ENCODE data around the gene KCNH4. TPM values are rescaled to one million over a fixed set of nuclear protein-coding genes. Genes with fewer than 3 reads are reported as not detected.

KCNH4 gene
- total RNA-seq, 1 donor from 2014 or later, result 0.59 TPM

Other genes with a start within 250 kb of the KCNH4 start
- 98.4 and 99.3 TPM in 2 replicates for gene CNP, start 214.3 kb downstream of the KCNH4 start, total RNA-seq
- 103 and 119 TPM in 2 replicates for gene DNAJC7, start 163.7 kb downstream of the KCNH4 start, total RNA-seq
- 29.1 and 29.4 TPM in 2 replicates for gene NKIRAS2, start 161.1 kb downstream of the KCNH4 start, total RNA-seq
- 0.10 TPM in 2 replicates for gene C17orf113, start 130.5 kb downstream of the KCNH4 start, total RNA-seq
- gene ZNF385C, start 82.7 kb downstream of the KCNH4 start, total RNA-seq, result not detected in 2 replicates
- 76.9 and 80.6 TPM in 2 replicates for gene DHX58, start 68.4 kb downstream of the KCNH4 start, total RNA-seq
- 38.1 and 38.9 TPM in 2 replicates for gene KAT2A, start 59.8 kb downstream of the KCNH4 start, total RNA-seq
- not detected in 2 replicates for gene HSPB9, start 58.3 kb downstream of the KCNH4 start, total RNA-seq
- 99.0 and 107 TPM in 2 replicates for gene RAB5C, start 26.2 kb downstream of the KCNH4 start, total RNA-seq
- gene HCRT, start 4.3 kb upstream of the KCNH4 start, total RNA-seq, result 0.39 TPM in 1 of 2 replicates, not detected in the other
- gene GHDC, start 13.4 kb upstream of the KCNH4 start, total RNA-seq, result 16.3 and 17.2 TPM in 2 replicates
- gene STAT5B, start 95.2 kb upstream of the KCNH4 start, total RNA-seq, result 156 TPM in 2 replicates
- 160 and 170 TPM in 2 replicates for gene STAT5A, start 107.4 kb upstream of the KCNH4 start, total RNA-seq
- gene STAT3, start 207.3 kb upstream of the KCNH4 start, total RNA-seq, result 230 and 240 TPM in 2 replicates
- 1.9 TPM in 2 replicates for gene CAVIN1, start 242.1 kb upstream of the KCNH4 start, total RNA-seq

All from T-helper 1 cell treated with Interleukin-12 subunit alpha and Interleukin-12 subunit beta and Interleukin-4 antibody, amounts not matched to agents 30 ng/mL and 1 ng/mL, for 36 hours (primary cell).